ENCODE results near the gene ALDH5A1. TPM values are rescaled to one million over a fixed set of nuclear protein-coding genes. Genes with fewer than 3 reads are reported as not detected.

The ALDH5A1 gene
- 0.64 and 2.6 TPM in 2 replicates for total RNA-seq

- peak within 1 kb of the TSS; percentile 57 for H3K4me3 ChIP-seq (ENCODE audit: low read depth, low read length)
- DNase-seq (ENCODE audit: low read depth), result peak; percentile 43
- TF ChIP-seq CTCF (IDR thresholded peaks at IDR 0.05; ENCODE audit: insufficient read depth, low read depth, low read length), result peak; percentile 16
Observed at GRCh38 chr6:24494821-24495795, at the start of gene ALDH5A1. ALDH5A1 (plus strand) TSS chr6:24494969; CDS start chr6:24494997, 28 bp downstream.

- no peak overlapping the region for H3K4me3 ChIP-seq (ENCODE audit: low read depth, low read length)
- no peak for TF ChIP-seq CTCF (IDR thresholded peaks at IDR 0.05; ENCODE audit: insufficient read depth, low read depth, low read length)
- DNase-seq (ENCODE audit: low read depth), result no peak
Observed at GRCh38 chr6:24445704-24446103, 49.1 kb upstream of the ALDH5A1 start.

GRCh38 chr6:24446670-24447069 lies 48.1 kb upstream of the ALDH5A1 start:
- TF ChIP-seq CTCF (IDR thresholded peaks at IDR 0.05; ENCODE audit: insufficient read depth, low read depth, low read length), result no peak

GRCh38 chr6:24448396-24448795 lies 46.4 kb upstream of the ALDH5A1 start:
- no peak overlapping the region for H3K4me3 ChIP-seq (ENCODE audit: low read depth, low read length)
- DNase-seq (ENCODE audit: low read depth), result no peak
- TF ChIP-seq CTCF (IDR thresholded peaks at IDR 0.05; ENCODE audit: insufficient read depth, low read depth, low read length), result no peak

More at GRCh38 chr6:24446670-24447069, 48.1 kb upstream of the ALDH5A1 start:
- no peak overlapping the region for H3K4me3 ChIP-seq (ENCODE audit: low read depth, low read length)
- no peak for DNase-seq (ENCODE audit: low read depth)

- H3K4me3 ChIP-seq (ENCODE audit: low read depth, low read length), result no peak overlapping the region
- no peak for DNase-seq (ENCODE audit: low read depth)
- no peak for TF ChIP-seq CTCF (IDR thresholded peaks at IDR 0.05; ENCODE audit: insufficient read depth, low read depth, low read length)
Observed at GRCh38 chr6:24448828-24449525, 45.8 kb upstream of the ALDH5A1 start.

- no peak overlapping the region for H3K4me3 ChIP-seq (ENCODE audit: low read depth, low read length)
- no peak for DNase-seq (ENCODE audit: low read depth)
- no peak for TF ChIP-seq CTCF (IDR thresholded peaks at IDR 0.05; ENCODE audit: insufficient read depth, low read depth, low read length)
Observed at GRCh38 chr6:24451581-24452388, 43.0 kb upstream of the ALDH5A1 start.
